Neutrophil (primary cell): ENCODE results near the gene LHX8.

Experiments
- H3K27ac ChIP-seq: fragments of 200-600 bp; sonication (generic); 2 replicates; pipeline ENCODE4 v1.5.1; 2016; ENCODE audit warnings: mild to moderate bottlenecking, moderate library complexity
- H3K27me3 ChIP-seq: fragments of 200-600 bp; sonication (generic); 2 replicates; pipeline ENCODE4 v1.6.0; 2016; ENCODE audit warnings: mild to moderate bottlenecking
- H3K36me3 ChIP-seq: fragments of 200-600 bp; sonication (generic); 2 replicates; pipeline ENCODE4 v1.5.1; 2017
- H3K4me1 ChIP-seq, 2 experiments: fragments of 200-600 bp in 1 of 2; sonication (generic) in 1 of 2; 1 replicate in 1 of 2; 2 replicates in 1 of 2; pipeline versions ENCODE4 v1.5.1 to v1.6.1; 2013 to 2016; ENCODE audit warnings: low read depth in 1 of 2, low read length in 1 of 2, mild to moderate bottlenecking in 1 of 2, moderate library complexity in 1 of 2; ENCODE audit not compliant: control insufficient read depth in 1 of 2, insufficient read depth in 1 of 2
- H3K4me3 ChIP-seq, 2 experiments: fragments of 200-600 bp in 1 of 2; sonication (generic) in 1 of 2; 1 replicate in 1 of 2; 2 replicates in 1 of 2; pipeline ENCODE4 v1.5.1; 2013 to 2016; ENCODE audit warnings: low read depth in 1 of 2, low read length in 1 of 2, mild to moderate bottlenecking in 1 of 2, moderate library complexity in 1 of 2
- H3K9me3 ChIP-seq: fragments of 200-600 bp; sonication (generic); 2 replicates; pipeline ENCODE4 v1.5.1; 2016
- CTCF ChIP-seq: fragments of 200-600 bp; sonication (generic); IDR thresholded peaks from 2 replicates; pipeline ENCODE4 v1.5.1; 2016; ENCODE audit warnings: antibody characterized with exemption

LHX8 gene

GRCh38 chr1:75133750-75134646 lies at the start of gene LHX8:
Gene LHX8, plus strand, starts transcription at chr1:75134388. Its CDS starts 2,227 bp downstream, at chr1:75136615.
- no peaks in the 10 kb centered on the region for H3K9me3 ChIP-seq
- H3K4me3 ChIP-seq: no peak within 1 kb of the TSS
- H3K27me3 ChIP-seq: peaks cover 100% of the 10 kb centered on the region
- no peak within 1 kb of the TSS for H3K27ac ChIP-seq
- H3K4me1 ChIP-seq: no peaks in the 10 kb centered on the region
- TF ChIP-seq CTCF: no peak
- H3K36me3 ChIP-seq: no peaks in the 10 kb centered on the region

GRCh38 chr1:75085931-75086330 lies 48.3 kb upstream of the LHX8 start:
- Histone ChIP-seq H3K9me3 (no peaks in the 10 kb centered on the region), H3K4me3 (no peak overlapping the region), H3K4me1 (no peaks in the 10 kb centered on the region)

GRCh38 chr1:75087278-75087677 lies 46.9 kb upstream of the LHX8 start:
- no peak overlapping the region for H3K4me3 ChIP-seq
- H3K36me3 ChIP-seq: no peaks in the 10 kb centered on the region
- no peaks in the 10 kb centered on the region for H3K27me3 ChIP-seq
- no peak for TF ChIP-seq CTCF
- no peaks in the 10 kb centered on the region for H3K9me3 ChIP-seq
- H3K27ac ChIP-seq: no peak overlapping the region
- no peaks in the 10 kb centered on the region for H3K4me1 ChIP-seq

More at GRCh38 chr1:75085931-75086330, 48.3 kb upstream of the LHX8 start:
- no peaks in the 10 kb centered on the region for H3K36me3 ChIP-seq
- H3K27me3 ChIP-seq: no peaks in the 10 kb centered on the region
- TF ChIP-seq CTCF: no peak
- H3K27ac ChIP-seq: no peak overlapping the region

- TF ChIP-seq CTCF: no peak
- Histone ChIP-seq H3K36me3 (no peaks in the 10 kb centered on the region), H3K27ac (no peak overlapping the region), H3K4me3 (no peak overlapping the region), H3K4me1 (no peaks in the 10 kb centered on the region), H3K27me3 (no peaks in the 10 kb centered on the region), H3K9me3 (no peaks in the 10 kb centered on the region)
Observed at GRCh38 chr1:75092141-75092540, 42.0 kb upstream of the LHX8 start.

GRCh38 chr1:75097654-75098053 lies 36.5 kb upstream of the LHX8 start:
- no peaks in the 10 kb centered on the region for H3K36me3 ChIP-seq
- H3K4me1 ChIP-seq: no peaks in the 10 kb centered on the region
- no peak overlapping the region for H3K27ac ChIP-seq
- no peaks in the 10 kb centered on the region for H3K27me3 ChIP-seq
- H3K9me3 ChIP-seq: no peaks in the 10 kb centered on the region
- H3K4me3 ChIP-seq: no peak overlapping the region
- no peak for TF ChIP-seq CTCF
